Endodermal cell (in vitro differentiated cells): ENCODE measurements around the gene ZBTB8B. TPM values are rescaled to one million over a fixed set of nuclear protein-coding genes. Genes with fewer than 3 reads are reported as not detected.

ENCODE experiments used
- DNase-seq: peaks from one replicate; pipeline ENCODE4 v3.0.0-alpha.2; 2017
- H3K27ac ChIP-seq: 2 replicates; pipeline ENCODE4 v1.5.1; 2013; ENCODE audit warnings: mild to moderate bottlenecking, low read depth, low read length, moderate library complexity
- H3K27me3 ChIP-seq: 2 replicates; pipeline ENCODE4 v1.6.1; 2013; ENCODE audit warnings: mild to moderate bottlenecking, low read length, moderate library complexity; ENCODE audit not compliant: insufficient read depth, control insufficient read depth, poor library complexity, severe bottlenecking
- H3K36me3 ChIP-seq: 2 replicates; pipeline ENCODE4 v1.7.0; 2013; ENCODE audit warnings: mild to moderate bottlenecking, low read length, moderate library complexity; ENCODE audit not compliant: control insufficient read depth, insufficient read depth
- H3K4me1 ChIP-seq: one replicate; pipeline ENCODE4 v1.7.0; 2013; ENCODE audit warnings: low read length; ENCODE audit not compliant: control insufficient read depth, insufficient read depth
- H3K4me3 ChIP-seq: 2 replicates; pipeline ENCODE4 v1.5.1; 2013; ENCODE audit warnings: mild to moderate bottlenecking, low read length, moderate library complexity
- H3K9ac ChIP-seq: 2 replicates; pipeline ENCODE4 v1.6.1; 2013; ENCODE audit warnings: mild to moderate bottlenecking, low read length, moderate library complexity; ENCODE audit not compliant: poor library complexity, severe bottlenecking; ENCODE audit errors: extremely low read depth
- H3K9me3 ChIP-seq: 2 replicates; pipeline ENCODE4 v1.6.1; 2013; ENCODE audit warnings: mild to moderate bottlenecking, low read length, moderate library complexity; ENCODE audit not compliant: control insufficient read depth
- H3K27ac Mint-ChIP-seq: 2 replicates; pipeline ENCODE4 v1.8.0; 2020; ENCODE audit warnings: mixed read lengths
- H3K27me3 Mint-ChIP-seq: 2 replicates; pipeline ENCODE4 v1.8.0; 2021; ENCODE audit warnings: mild to moderate bottlenecking, mixed read lengths; ENCODE audit not compliant: insufficient read depth
- H3K36me3 Mint-ChIP-seq: 2 replicates; pipeline ENCODE4 v1.8.0; 2020; ENCODE audit warnings: low read depth, mixed read lengths
- H3K4me1 Mint-ChIP-seq: 2 replicates; pipeline ENCODE4 v1.8.0; 2020; ENCODE audit warnings: mixed read lengths
- H3K4me3 Mint-ChIP-seq: 2 replicates; pipeline ENCODE4 v1.8.0; 2020; ENCODE audit warnings: mild to moderate bottlenecking, moderate library complexity, mixed read lengths
- H3K9me3 Mint-ChIP-seq: 2 replicates; pipeline ENCODE4 v1.8.0; 2020; ENCODE audit warnings: mild to moderate bottlenecking, mixed read lengths
- CTCF ChIP-seq: fragments of 200-600 bp; sonication (generic); conservative IDR thresholded peaks from 2 replicates; pipeline ENCODE4 v1.5.0; 2021; ENCODE audit warnings: antibody characterized with exemption, mild to moderate bottlenecking
- WGBS, 2 experiments: methylation state at CpG; one replicate each; pipeline versions ENCODE4 v1.1.5 to v1.1.7; 2013; ENCODE audit warnings: missing lambda C conversion rate in 2 of 2, mixed read lengths in 1 of 2; ENCODE audit not compliant: insufficient coverage in 1 of 2, insufficient read length in 1 of 2; 5-methylcytosine and 5-hydroxymethylcytosine counted together
- total RNA-seq, 2 donors: library from RNA; stranded (reverse); fragmentation: NEBNext Ultra II Directional in 1 of 2; extraction: Animal tissue kit (Norgen Biotek cat#: 25700) in 1 of 2; gene quantifications; 2 replicates in 1 of 2; 3 replicates in 1 of 2; pipeline ENCODE4 v1.2.1, GENCODE V29; 2021

ZBTB8B gene
- total RNA-seq, 2 donors from 2014 or later: 2.7 to 5.0 TPM

DNA sequence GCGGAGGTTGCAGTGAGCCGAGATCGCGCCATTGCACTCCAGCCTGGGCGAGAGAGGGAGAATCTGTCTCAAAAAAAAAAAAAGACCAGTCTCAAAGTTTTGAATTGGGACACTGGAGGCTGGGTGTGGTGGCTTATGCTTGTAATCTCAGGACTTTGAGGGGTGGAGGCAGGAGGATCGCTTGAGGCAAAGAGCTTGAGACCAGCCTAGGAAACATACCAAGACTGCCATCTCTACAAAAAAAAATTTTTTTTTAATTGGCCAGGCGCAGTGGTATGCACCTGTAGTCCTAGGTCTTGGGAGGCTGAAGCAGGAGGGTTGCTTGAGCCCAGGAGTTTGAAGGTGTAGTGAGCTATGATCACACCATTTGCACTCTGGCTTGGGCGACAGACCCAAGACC, 3.9 kb downstream of the ZBTB8B start:
- no peak for TF ChIP-seq CTCF
- 96 to 99% methylated on average over 4 to 6 of the region's 8 CpGs for WGBS, 2 experiments
- no peaks in the 10 kb centered on the region for H3K4me1 ChIP-seq
- H3K4me3 ChIP-seq: no peak overlapping the region
- peaks cover 4% of the 10 kb centered on the region for H3K4me1 Mint-ChIP-seq
- H3K27me3 ChIP-seq: peaks cover 9% of the 10 kb centered on the region
- H3K36me3 Mint-ChIP-seq: peaks cover 5% of the 10 kb centered on the region
- no peaks in the 10 kb centered on the region for H3K9me3 ChIP-seq
- DNase-seq: no peak
- H3K4me3 Mint-ChIP-seq: no peak overlapping the region
- no peak overlapping the region for H3K27ac Mint-ChIP-seq
- H3K9me3 Mint-ChIP-seq: no peaks in the 10 kb centered on the region
- H3K27me3 Mint-ChIP-seq: peaks cover 8% of the 10 kb centered on the region
- H3K9ac ChIP-seq: no peak overlapping the region
- no peak overlapping the region for H3K27ac ChIP-seq
- H3K36me3 ChIP-seq: peaks cover 12% of the 10 kb centered on the region

- H3K27me3 ChIP-seq: peaks cover 9% of the 10 kb centered on the region
- H3K9ac ChIP-seq: no peak overlapping the region
- H3K4me3 ChIP-seq: no peak overlapping the region
- no peaks in the 10 kb centered on the region for H3K4me1 ChIP-seq
- Mint-ChIP-seq H3K36me3 (peaks cover 5% of the 10 kb centered on the region), H3K27me3 (peaks cover 7% of the 10 kb centered on the region), H3K4me1 (peaks cover 3% of the 10 kb centered on the region), H3K9me3 (no peaks in the 10 kb centered on the region), H3K27ac (no peak overlapping the region), H3K4me3 (no peak overlapping the region)
- DNase-seq: no peak
- H3K27ac ChIP-seq: no peak overlapping the region
- no peak for TF ChIP-seq CTCF
- WGBS, 2 experiments: 95 to 99% methylated on average over 7 to 11 of the region's 11 CpGs
- no peaks in the 10 kb centered on the region for H3K9me3 ChIP-seq
- peaks cover 12% of the 10 kb centered on the region for H3K36me3 ChIP-seq
Observed at GRCh38 chr1:32470431-32470830, 5.6 kb downstream of the ZBTB8B start.

DNA sequence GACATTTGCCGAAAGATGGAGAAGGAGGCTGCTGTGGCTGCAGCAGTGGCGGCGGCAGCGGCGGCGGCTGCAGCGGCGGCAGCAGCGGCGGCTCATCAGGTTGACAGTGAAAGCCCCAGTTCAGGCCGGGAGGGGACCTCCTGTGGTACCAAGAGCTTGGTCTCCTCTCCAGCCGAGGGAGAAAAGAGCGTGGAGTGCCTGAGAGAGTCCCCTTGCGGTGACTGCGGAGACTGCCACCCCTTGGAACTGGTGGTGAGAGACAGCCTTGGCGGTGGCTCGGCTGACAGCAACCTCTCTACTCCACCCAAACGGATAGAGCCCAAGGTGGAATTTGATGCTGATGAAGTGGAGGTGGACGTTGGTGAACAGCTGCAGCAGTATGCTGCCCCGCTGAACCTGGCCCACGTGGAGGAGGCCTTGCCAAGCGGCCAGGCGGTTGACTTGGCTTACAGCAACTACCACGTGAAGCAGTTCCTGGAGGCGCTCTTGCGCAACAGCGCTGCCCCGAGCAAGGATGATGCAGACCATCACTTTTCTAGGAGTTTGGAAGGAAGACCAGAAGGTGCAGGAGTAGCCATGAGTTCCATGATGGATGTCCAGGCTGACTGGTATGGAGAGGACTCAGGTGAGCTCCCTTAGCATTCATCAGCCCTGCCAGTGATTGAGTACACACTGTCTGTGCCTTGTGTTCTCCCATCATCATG, 6.3 kb downstream of the ZBTB8B start:
- WGBS, 2 experiments: 91% methylated on average over 14 to 28 of the region's 28 CpGs
- peak; percentile 84 for TF ChIP-seq CTCF
- Histone ChIP-seq H3K36me3 (peaks cover 12% of the 10 kb centered on the region), H3K4me3 (no peak overlapping the region), H3K9ac (no peak overlapping the region), H3K9me3 (no peaks in the 10 kb centered on the region), H3K27ac (no peak overlapping the region), H3K27me3 (peaks cover 2% of the 10 kb centered on the region), H3K4me1 (no peaks in the 10 kb centered on the region)
- Mint-ChIP-seq H3K9me3 (no peaks in the 10 kb centered on the region), H3K36me3 (peaks cover 5% of the 10 kb centered on the region), H3K27me3 (peaks cover 2% of the 10 kb centered on the region), H3K4me1 (no peaks in the 10 kb centered on the region), H3K4me3 (no peak overlapping the region), H3K27ac (no peak overlapping the region)
- DNase-seq: peak; percentile 84
